ENCODE results near the gene ZBTB43. TPM values are rescaled to one million over a fixed set of nuclear protein-coding genes. Genes with fewer than 3 reads are reported as not detected.
"Not testable (repeated sequence)": the region's sequence is repeated elsewhere in the genome, so short reads cannot be mapped to it uniquely, and the experiment has no call there.

Gene ZBTB43
- total and polyA plus RNA-seq, 7 donors: 1.8 to 12.2 (median 6.7) TPM

DNA sequence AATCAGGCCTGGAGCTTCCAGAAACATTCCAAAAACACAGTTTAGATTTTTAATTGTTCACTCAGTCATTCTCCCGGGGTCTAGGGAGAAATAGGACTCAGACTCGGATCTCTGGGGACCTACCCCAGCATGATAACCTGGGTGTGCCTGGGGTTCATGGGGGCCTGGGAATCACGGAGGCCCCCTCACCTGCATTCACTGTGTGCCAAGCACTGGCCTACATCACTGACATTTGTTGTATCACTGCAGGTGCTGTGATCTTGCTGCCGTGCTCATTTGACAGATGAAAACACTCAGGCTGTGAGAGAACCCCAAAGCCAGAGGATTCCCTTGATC is 22.8 kb upstream of the ZBTB43 start:
- H3K36me3 ChIP-seq: no peaks in the 10 kb centered on the region
- peaks cover 0 to 34% (median 9%) of the 10 kb centered on the region in 3 donors for H3K27me3 ChIP-seq
- intact Hi-C loops (cut with DNase I): loop anchor here (5.0 kb wide), 2 partner anchors 170 to 285 kb away; partner anchors contain the start of gene LMX1B
- DNase-seq: no peak
- H3K9me3 ChIP-seq: no peaks in the 10 kb centered on the region
- 33 to 45% methylated on average over 4 of the region's 4 CpGs for WGBS, 2 donors
- TF ChIP-seq, protein P1, sequence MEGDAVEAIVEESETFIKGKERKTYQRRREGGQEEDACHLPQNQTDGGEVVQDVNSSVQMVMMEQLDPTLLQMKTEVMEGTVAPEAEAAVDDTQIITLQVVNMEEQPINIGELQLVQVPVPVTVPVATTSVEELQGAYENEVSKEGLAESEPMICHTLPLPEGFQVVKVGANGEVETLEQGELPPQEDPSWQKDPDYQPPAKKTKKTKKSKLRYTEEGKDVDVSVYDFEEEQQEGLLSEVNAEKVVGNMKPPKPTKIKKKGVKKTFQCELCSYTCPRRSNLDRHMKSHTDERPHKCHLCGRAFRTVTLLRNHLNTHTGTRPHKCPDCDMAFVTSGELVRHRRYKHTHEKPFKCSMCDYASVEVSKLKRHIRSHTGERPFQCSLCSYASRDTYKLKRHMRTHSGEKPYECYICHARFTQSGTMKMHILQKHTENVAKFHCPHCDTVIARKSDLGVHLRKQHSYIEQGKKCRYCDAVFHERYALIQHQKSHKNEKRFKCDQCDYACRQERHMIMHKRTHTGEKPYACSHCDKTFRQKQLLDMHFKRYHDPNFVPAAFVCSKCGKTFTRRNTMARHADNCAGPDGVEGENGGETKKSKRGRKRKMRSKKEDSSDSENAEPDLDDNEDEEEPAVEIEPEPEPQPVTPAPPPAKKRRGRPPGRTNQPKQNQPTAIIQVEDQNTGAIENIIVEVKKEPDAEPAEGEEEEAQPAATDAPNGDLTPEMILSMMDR (IDR thresholded peaks at IDR 0.05): peak in 1 of 4 experiments; percentile 6
- no peak for TF ChIP-seq POLR2A (IDR thresholded peaks at IDR 0.05)
- no peak overlapping the region for H3K27ac ChIP-seq
- peaks cover 0 to 6% (median 2%) of the 10 kb centered on the region in 4 donors for H3K4me1 ChIP-seq
- no peak overlapping the region for H3K4me3 ChIP-seq

DNA sequence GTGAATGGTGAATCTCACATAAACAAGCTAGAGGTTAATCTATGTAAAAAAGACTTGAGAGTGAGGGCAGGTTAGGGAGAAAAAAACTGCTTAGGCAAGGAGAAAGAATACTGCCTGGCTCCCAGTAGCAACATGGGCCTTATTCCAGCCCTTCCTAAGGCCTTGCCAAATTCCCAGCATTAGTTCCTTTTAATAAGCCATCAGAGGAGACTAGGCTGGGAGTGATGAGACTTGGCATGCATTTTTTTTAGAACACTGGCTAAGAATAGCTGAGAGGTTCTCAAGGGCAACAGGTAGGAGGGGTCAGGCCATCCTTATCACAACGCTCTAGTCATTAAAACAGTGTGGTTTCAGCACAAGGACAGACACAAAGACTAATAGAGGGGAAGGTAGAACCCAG is 20.9 kb upstream of the ZBTB43 start:
- intact Hi-C loops (cut with DNase I): loop anchor here (5.0 kb wide), 2 partner anchors 172 to 287 kb away; partner anchors contain the start of gene LMX1B
- Histone ChIP-seq H3K4me1 (peaks cover 0 to 18% (median 13%) of the 10 kb centered on the region in 4 donors), H3K27ac (no peak overlapping the region), H3K27me3 (peaks cover 0 to 24% (median 4%) of the 10 kb centered on the region in 3 donors), H3K36me3 (no peaks in the 10 kb centered on the region), H3K9me3 (no peaks in the 10 kb centered on the region), H3K4me3 (no peak overlapping the region)
- 52 to 85% methylated on average over 1 of the region's 1 CpG for WGBS, 2 donors
- no peak for TF ChIP-seq POLR2AphosphoS5 (IDR thresholded peaks at IDR 0.05)
- TF ChIP-seq EP300 (IDR thresholded peaks at IDR 0.05): no peak
- TF ChIP-seq POLR2A (IDR thresholded peaks at IDR 0.05): no peak
- TF ChIP-seq, protein P1 (IDR thresholded peaks at IDR 0.05): no peak
- DNase-seq: no peak

DNA sequence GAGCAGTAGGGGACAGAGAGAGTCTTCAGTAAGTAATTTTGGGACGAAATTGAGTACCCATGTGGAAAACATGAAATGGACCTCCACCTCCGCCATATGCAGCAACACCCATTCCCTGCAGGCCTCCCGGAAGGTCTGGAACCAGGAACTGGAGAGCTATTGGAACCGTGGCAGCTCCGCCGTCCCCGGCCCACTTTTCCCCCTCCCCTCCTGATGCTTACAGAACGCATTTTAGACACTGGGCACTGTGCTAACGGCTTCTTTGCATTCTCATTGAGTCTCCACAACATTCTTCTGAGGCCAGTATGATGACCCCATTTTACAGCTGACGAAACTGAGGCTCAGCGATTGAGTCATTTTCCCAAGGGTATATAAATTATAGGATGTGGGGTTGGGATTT is 20.4 kb upstream of the ZBTB43 start:
- H3K4me1 ChIP-seq: peaks cover 0 to 18% (median 13%) of the 10 kb centered on the region in 4 donors

DNA sequence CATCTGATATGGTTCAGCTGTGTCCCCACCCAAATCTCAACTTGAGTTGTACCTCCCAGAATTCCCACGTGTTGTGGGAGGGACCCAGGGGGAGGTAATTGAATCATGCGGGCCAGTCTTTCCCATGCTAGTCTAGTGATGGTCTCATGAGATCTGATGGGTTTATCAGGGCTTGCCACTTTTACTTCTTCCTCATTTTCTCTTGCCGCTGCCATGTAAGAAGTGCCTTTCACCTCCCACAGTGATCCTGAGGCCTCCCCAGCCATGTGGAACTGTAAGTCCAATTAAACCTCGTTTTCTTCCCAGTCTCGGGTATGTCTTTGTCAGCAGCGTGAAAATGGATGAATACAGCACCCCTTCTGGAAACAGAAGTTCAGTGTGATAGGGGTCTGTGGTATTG is 20.0 kb upstream of the ZBTB43 start:
- DNase-seq: not testable (repeated sequence)
- intact Hi-C loops (cut with DNase I): loop anchor here (5.0 kb wide), 2 partner anchors 173 to 288 kb away; partner anchors contain the start of gene LMX1B

More for the DNA sequence above, 20.4 kb upstream of the ZBTB43 start:
- Histone ChIP-seq H3K27ac (no peak overlapping the region), H3K4me3 (no peak overlapping the region), H3K27me3 (peaks cover 0 to 22% (median 4%) of the 10 kb centered on the region in 3 donors), H3K9me3 (no peaks in the 10 kb centered on the region), H3K36me3 (no peaks in the 10 kb centered on the region)
- TF ChIP-seq POLR2AphosphoS5 (IDR thresholded peaks at IDR 0.05) (no peak), EP300 (IDR thresholded peaks at IDR 0.05) (no peak), POLR2A (IDR thresholded peaks at IDR 0.05) (no peak)
- TF ChIP-seq, protein P1 (IDR thresholded peaks at IDR 0.05): no peak
- no peak for DNase-seq
- intact Hi-C loops (cut with DNase I): loop anchor here (5.0 kb wide), 2 partner anchors 172 to 287 kb away; partner anchors contain the start of gene LMX1B
- WGBS, 2 donors: 91% methylated on average over 11 of the region's 11 CpGs

DNA sequence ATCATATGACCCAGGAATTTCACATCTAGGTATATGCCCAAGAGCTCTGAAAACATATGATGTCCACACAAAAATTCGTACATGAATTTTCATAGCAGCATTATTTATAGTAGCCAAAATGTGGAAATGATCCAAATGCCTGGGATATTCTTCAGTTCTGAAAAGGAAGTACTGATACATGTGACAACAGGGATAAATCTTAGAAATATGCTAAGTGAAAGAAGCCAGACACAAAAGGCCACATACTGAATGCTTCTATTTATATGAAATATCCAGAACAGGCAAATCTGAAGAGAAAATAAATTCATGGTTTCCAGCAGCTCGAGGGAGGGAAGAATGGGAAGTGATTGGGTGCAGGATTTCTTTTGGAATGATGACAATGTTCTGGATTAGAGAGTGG is 16.8 kb upstream of the ZBTB43 start:
- Histone ChIP-seq H3K4me1 (peaks cover 0 to 13% (median 11%) of the 10 kb centered on the region in 4 donors), H3K36me3 (no peaks in the 10 kb centered on the region), H3K4me3 (no peak overlapping the region), H3K27ac (no peak overlapping the region), H3K27me3 (no peaks in the 10 kb centered on the region), H3K9me3 (no peaks in the 10 kb centered on the region)
- intact Hi-C loops (cut with DNase I): no loop called here
- TF ChIP-seq POLR2AphosphoS5 (IDR thresholded peaks at IDR 0.05): no peak
- TF ChIP-seq EP300 (IDR thresholded peaks at IDR 0.05): no peak
- TF ChIP-seq, protein P1 (IDR thresholded peaks at IDR 0.05): no peak
- TF ChIP-seq POLR2A (IDR thresholded peaks at IDR 0.05): no peak
- WGBS, 2 donors: 30 to 42% methylated on average over 2 of the region's 2 CpGs
- no peak for DNase-seq

More for the DNA sequence above, 20.0 kb upstream of the ZBTB43 start:
- Histone ChIP-seq H3K27me3 (peaks cover 0 to 17% (median 4%) of the 10 kb centered on the region in 3 donors), H3K4me1 (peaks cover 0 to 18% (median 13%) of the 10 kb centered on the region in 4 donors)
- H3K9me3 ChIP-seq, H3K27ac ChIP-seq, H3K4me3 ChIP-seq, H3K36me3 ChIP-seq: not testable (repeated sequence)
- WGBS, 2 donors: 69 to 86% methylated on average over 6 of the region's 6 CpGs

All from sigmoid colon (tissue), 7 donors.